PC-3 (cell line): ENCODE data around the gene GPSM3. TPM values are rescaled to one million over a fixed set of nuclear protein-coding genes. Genes with fewer than 3 reads are reported as not detected.

Experiments
- ATAC-seq: fragments of 200-7000 bp; cut with Tn5 transposase; 2 replicates; pipeline ENCODE4 v1.9.1; 2020; ENCODE audit warnings: mild to moderate bottlenecking, moderate library complexity
- BruUV-seq: library from RNA; stranded (reverse); fragments of 400-500 nt; replicated peaks from 2 replicates; lab custom pipeline; 2021; lab: Mats Ljungman, UMichigan
- CTCF ChIA-PET: fragments of 300-600 bp; sonication (Branson Sonifier 250); formaldehyde crosslinking; loops from one replicate; lab custom pipeline; 2022; ENCODE audit warnings: antibody characterized with exemption; lab: Charles Lee
- POLR2A ChIA-PET: fragments of 300-600 bp; sonication (Branson Sonifier 250); formaldehyde crosslinking; loops from one replicate; lab custom pipeline; 2022; ENCODE audit warnings: antibody characterized with exemption; ENCODE audit not compliant: unreplicated experiment; lab: Charles Lee
- DNase-seq: peaks from one replicate; pipeline ENCODE4 v3.0.0-alpha.2; 2015
- H2AFZ ChIP-seq: fragments of 300-600 bp; sonication (generic); 2 replicates; pipeline ENCODE4 v1.6.0; 2016; ENCODE audit warnings: antibody characterized with exemption, low read length
- H3F3A ChIP-seq: fragments of 300-600 bp; sonication (generic); one replicate; pipeline ENCODE4 v1.6.0; 2017; ENCODE audit warnings: antibody characterized with exemption, low read length, control low read depth, mild to moderate bottlenecking; ENCODE audit not compliant: unreplicated experiment
- H3K27ac ChIP-seq: fragments of 300-600 bp; sonication (generic); 2 replicates; pipeline ENCODE4 v1.5.1; 2016; ENCODE audit warnings: mild to moderate bottlenecking, low read length
- H3K27me3 ChIP-seq: fragments of 300-600 bp; sonication (generic); 2 replicates; pipeline ENCODE4 v1.6.1; 2016; ENCODE audit warnings: low read length, mixed read lengths
- H3K36me3 ChIP-seq: fragments of 300-600 bp; sonication (generic); 2 replicates; pipeline ENCODE4 v1.6.1; 2016; ENCODE audit warnings: low read depth, mixed run types, low read length, mixed read lengths
- H3K4me1 ChIP-seq: fragments of 300-600 bp; sonication (generic); 2 replicates; pipeline ENCODE4 v1.5.1; 2016; ENCODE audit warnings: low read length; ENCODE audit not compliant: insufficient read depth
- H3K4me2 ChIP-seq: fragments of 300-600 bp; sonication (generic); 2 replicates; pipeline ENCODE4 v1.6.0; 2016; ENCODE audit warnings: low read length
- H3K4me3 ChIP-seq: fragments of 300-600 bp; sonication (generic); 2 replicates; pipeline ENCODE4 v1.5.1; 2016; ENCODE audit warnings: mild to moderate bottlenecking, low read length, mixed read lengths
- H3K79me2 ChIP-seq: fragments of 300-600 bp; sonication (generic); 2 replicates; pipeline ENCODE4 v1.6.1; 2017; ENCODE audit warnings: low read length, mixed read lengths
- H3K9ac ChIP-seq: fragments of 300-600 bp; sonication (generic); 2 replicates; pipeline ENCODE4 v1.6.0; 2016; ENCODE audit warnings: mild to moderate bottlenecking, low read length
- H3K9me2 ChIP-seq: fragments of 300-600 bp; sonication (generic); replicated peaks from 2 replicates; pipeline ENCODE4 v1.6.1; 2016; ENCODE audit warnings: mixed run types, low read length, mixed read lengths
- H3K9me3 ChIP-seq: fragments of 300-600 bp; sonication (generic); 2 replicates; pipeline ENCODE4 v1.6.1; 2016; ENCODE audit warnings: low read length, mixed read lengths
- H4K20me1 ChIP-seq: fragments of 300-600 bp; sonication (generic); 2 replicates; pipeline ENCODE4 v1.6.1; 2016; ENCODE audit warnings: low read length, mixed read lengths
- EZH2 ChIP-seq: fragments of 300-600 bp; sonication (generic); IDR thresholded peaks from one replicate; pipeline ENCODE4 v1.6.1; 2017; ENCODE audit warnings: antibody characterized with exemption, mild to moderate bottlenecking, low read length; ENCODE audit not compliant: unreplicated experiment
- EZH2phosphoT487 ChIP-seq: fragments of 300-600 bp; sonication (generic); IDR thresholded peaks from 2 replicates; pipeline ENCODE4 v1.6.1; 2018; ENCODE audit warnings: mild to moderate bottlenecking, antibody characterized with exemption, low read length, borderline replicate concordance
- intact Hi-C: fragments of 100-400 bp; cut with micrococcal nuclease; formaldehyde crosslinking; loops from 2 replicates; pipeline ENCODE4 v1.9.0; 2023
- total RNA-seq: library from RNA; depleted of rRNA; stranded (reverse); fragments of >200 nt; gene quantifications from 2 replicates; pipeline ENCODE4 v1.2.3, GENCODE V29; 2014
- TF ChIP-seq, protein P1 (sequence below): fragments of 300-600 bp; sonication (generic); conservative IDR thresholded peaks from 2 replicates; pipeline ENCODE4 v1.5.1; 2017; ENCODE audit warnings: antibody characterized with exemption, low read depth, mild to moderate bottlenecking, low read length

The GPSM3 gene
- total RNA-seq, 1 experiment from 2014 or later: 5.0 TPM

DNA sequence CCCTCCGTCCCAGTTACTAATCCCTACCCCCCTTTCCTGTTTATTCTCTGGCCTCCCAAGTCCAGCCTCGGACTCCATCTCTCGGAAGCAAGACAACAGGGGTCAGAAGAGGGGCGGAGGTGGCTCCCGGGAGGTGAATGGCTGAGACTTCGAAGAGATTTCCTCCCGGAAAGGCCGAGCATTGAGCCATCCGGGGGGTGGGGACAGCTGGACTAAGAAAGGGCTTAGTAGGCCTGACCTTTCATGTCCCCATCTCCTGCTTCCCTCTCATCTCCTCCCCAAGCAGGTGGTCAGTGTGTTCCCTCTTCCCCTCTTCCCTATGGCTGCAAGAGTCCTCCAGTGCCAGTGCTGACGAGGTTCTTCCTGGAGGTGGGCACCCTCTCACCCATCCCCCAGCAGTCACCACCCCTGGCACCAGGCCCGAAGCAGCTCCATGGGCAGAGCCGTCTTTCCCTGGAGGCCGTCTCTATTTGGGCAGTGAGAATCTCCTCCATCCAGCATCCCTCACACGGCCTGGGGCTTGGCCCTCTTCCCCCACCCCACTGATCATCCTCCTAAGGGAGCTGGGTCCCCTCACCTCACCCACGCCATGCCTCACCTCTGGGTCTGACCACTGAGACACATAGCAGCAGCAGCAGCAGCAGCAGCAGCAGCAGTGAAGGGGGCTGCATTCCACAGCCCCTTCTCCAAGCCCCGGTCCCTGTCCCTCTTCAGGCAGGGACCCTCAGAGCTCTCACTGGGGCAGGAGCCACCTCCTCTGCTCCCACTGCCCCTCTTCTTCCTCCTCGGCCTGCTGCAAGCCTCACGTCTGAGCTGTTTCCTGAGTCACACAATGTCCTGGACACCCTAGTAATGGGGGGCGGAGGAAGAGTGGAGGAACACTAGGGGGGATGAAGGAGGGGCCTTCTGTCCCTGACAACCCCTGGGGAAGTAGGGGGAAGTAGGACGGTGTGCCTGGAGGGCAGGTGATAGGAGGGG is 31.1 kb upstream of the GPSM3 start, which contains the start of gene NOTCH4:
Gene NOTCH4 (minus strand): TSS at position 810 of the 978 bp plus-strand sequence. CDS start 139 bp downstream, at position 671.
- H3K79me2 ChIP-seq: no peaks in the 10 kb centered on the region
- ChIA-PET CTCF (interaction anchor here (0.7 kb wide), 1 partner anchor 55 kb away, joined by 12 read pairs; no protein-coding TSS in a partner anchor), POLR2A (no interaction called here)
- H3K27me3 ChIP-seq: peaks cover 16% of the 10 kb centered on the region
- no peaks in the 10 kb centered on the region for H3K9me3 ChIP-seq
- H4K20me1 ChIP-seq: no peaks in the 10 kb centered on the region
- intact Hi-C loops: no loop called here
- H3K36me3 ChIP-seq: no peaks in the 10 kb centered on the region
- no peak for DNase-seq
- no peak within 1 kb of the TSS for H3K4me2 ChIP-seq
- no TSS peak for BruUV-seq
- no peaks in the 10 kb centered on the region for H3F3A ChIP-seq
- no peaks in the 10 kb centered on the region for H3K9me2 ChIP-seq
- H3K4me3 ChIP-seq: no peak within 1 kb of the TSS
- ATAC-seq: no peak
- no peaks in the 10 kb centered on the region for H3K4me1 ChIP-seq
- no peak within 1 kb of the TSS for H2AFZ ChIP-seq
- H3K9ac ChIP-seq: no peak within 1 kb of the TSS
- TF ChIP-seq EZH2 (no peak), EZH2phosphoT487 (no peak)
- TF ChIP-seq, protein P1, sequence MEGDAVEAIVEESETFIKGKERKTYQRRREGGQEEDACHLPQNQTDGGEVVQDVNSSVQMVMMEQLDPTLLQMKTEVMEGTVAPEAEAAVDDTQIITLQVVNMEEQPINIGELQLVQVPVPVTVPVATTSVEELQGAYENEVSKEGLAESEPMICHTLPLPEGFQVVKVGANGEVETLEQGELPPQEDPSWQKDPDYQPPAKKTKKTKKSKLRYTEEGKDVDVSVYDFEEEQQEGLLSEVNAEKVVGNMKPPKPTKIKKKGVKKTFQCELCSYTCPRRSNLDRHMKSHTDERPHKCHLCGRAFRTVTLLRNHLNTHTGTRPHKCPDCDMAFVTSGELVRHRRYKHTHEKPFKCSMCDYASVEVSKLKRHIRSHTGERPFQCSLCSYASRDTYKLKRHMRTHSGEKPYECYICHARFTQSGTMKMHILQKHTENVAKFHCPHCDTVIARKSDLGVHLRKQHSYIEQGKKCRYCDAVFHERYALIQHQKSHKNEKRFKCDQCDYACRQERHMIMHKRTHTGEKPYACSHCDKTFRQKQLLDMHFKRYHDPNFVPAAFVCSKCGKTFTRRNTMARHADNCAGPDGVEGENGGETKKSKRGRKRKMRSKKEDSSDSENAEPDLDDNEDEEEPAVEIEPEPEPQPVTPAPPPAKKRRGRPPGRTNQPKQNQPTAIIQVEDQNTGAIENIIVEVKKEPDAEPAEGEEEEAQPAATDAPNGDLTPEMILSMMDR: no peak
- no peak within 1 kb of the TSS for H3K27ac ChIP-seq

DNA sequence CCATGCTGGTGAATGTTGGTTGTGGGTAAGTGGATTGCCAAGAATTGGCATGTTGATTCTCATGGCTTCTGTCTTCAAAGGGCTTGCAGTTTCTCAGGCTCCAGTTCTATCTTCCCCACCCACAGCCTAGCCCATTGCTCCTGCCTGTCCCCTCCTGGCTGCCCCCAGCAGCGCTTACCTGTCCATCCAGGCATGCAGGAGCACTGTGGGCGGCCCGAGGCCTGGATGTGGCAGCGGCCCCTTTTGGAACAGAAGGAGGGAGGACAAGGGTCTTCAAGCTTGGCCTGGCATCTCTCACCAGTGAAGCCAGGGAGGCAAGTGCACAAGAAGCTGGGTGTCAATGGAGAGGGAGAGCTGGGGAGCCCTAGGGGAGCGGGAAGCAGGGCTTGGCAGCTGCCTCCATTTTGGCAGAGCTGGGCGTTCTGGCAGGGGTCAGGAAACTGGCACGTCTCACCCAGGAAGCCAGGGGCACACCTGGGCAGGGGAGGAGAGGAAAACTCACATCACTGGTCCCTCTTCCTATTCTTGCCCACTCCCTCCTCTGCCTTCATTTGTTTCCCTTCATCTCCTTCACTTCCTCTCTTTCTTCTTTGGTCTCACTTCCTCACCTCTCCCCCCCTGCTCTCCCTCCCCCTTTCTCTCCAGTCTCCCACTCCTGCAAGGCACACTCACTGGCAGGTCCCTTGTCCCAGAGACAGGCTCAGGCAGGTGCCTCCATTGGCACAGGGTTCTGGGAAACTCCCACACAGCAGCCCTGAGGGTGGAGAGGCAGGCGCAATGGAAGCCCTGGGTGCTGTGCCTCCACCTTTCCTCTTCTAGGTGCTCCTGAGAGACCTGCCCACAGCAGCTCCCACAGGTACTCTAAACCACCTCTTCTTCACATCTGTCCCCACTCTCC is 30.1 kb upstream of the GPSM3 start:
- ChIA-PET CTCF (no interaction called here), POLR2A (no interaction called here)
- Histone ChIP-seq H3K4me3 (no peak overlapping the region), H2AFZ (no peak overlapping the region), H3K36me3 (no peaks in the 10 kb centered on the region), H3K27me3 (peaks cover 25% of the 10 kb centered on the region), H3K4me1 (no peaks in the 10 kb centered on the region), H3K79me2 (no peaks in the 10 kb centered on the region), H3K9me3 (no peaks in the 10 kb centered on the region), H3K9ac (no peak overlapping the region), H4K20me1 (no peaks in the 10 kb centered on the region), H3K27ac (no peak overlapping the region), H3F3A (no peaks in the 10 kb centered on the region), H3K9me2 (no peaks in the 10 kb centered on the region), H3K4me2 (no peak overlapping the region)
- intact Hi-C loops: no loop called here
- DNase-seq (no peak), ATAC-seq (no peak)
- no TSS peak for BruUV-seq
- TF ChIP-seq EZH2 (no peak), EZH2phosphoT487 (no peak)
- TF ChIP-seq, protein P1: no peak
